ENCODE results near the gene CRYGB. TPM values are rescaled to one million over a fixed set of nuclear protein-coding genes. Genes with fewer than 3 reads are reported as not detected.

Gene CRYGB
- total RNA-seq, 1 experiment from 2014 or later = not detected

DNA sequence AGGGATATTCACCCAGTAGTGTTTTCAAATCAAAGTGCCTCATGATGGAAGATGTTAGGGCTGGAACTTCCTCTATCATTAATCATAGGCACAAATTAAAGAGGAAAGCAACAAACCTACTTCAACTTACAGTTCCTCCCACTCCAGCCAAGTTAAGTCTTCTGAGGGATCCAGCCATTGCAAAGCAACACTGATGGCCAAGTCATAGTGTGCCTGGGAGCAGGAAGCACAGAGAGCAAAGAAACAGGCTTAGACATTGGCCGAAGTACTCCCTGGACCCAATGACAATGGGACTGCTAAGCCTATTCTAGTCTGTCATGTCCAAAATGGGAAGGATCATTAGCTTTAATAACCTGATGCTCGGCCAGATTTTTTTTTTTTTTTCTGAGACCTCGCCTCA, 36.9 kb upstream of the CRYGB start:
- no CpG with 5 or more reads among the region's 3 CpGs for WGBS (ENCODE audit: extremely low coverage, insufficient read length, low lambda C conversion rate)
- H3K56ac ChIP-seq (ENCODE audit: insufficient read length, low read depth, low read length) = no peak overlapping the region
- H3K4me1 ChIP-seq (ENCODE audit: insufficient read depth, low read length) = peaks cover 5% of the 10 kb centered on the region
- no peaks in the 10 kb centered on the region for H3K79me1 ChIP-seq (ENCODE audit: insufficient read depth, low read depth, low read length, poor library complexity, severe bottlenecking)
- H3K79me2 ChIP-seq (ENCODE audit: insufficient read depth, low read length) = no peaks in the 10 kb centered on the region
- H2BK120ac ChIP-seq (ENCODE audit: low read depth, low read length, poor library complexity, severe bottlenecking) = no peak overlapping the region
- no peak overlapping the region for H2BK15ac ChIP-seq (ENCODE audit: low read depth, low read length)
- Mint-ChIP-seq H3K36me3 (ENCODE audit: insufficient read depth in 1 of 3, low read depth in 3 of 3) (no peaks in the 10 kb centered on the region), H3K27ac (no peak overlapping the region), H3K9me3 (no peaks in the 10 kb centered on the region), H3K4me1 (peaks cover 43 to 59% of the 10 kb centered on the region in 2 experiments), H3K27me3 (ENCODE audit: low read depth) (no peaks in the 10 kb centered on the region), H3K4me3 (no peak overlapping the region; a peak in 1 of 5 replicates)
- no peak overlapping the region for H2AFZ ChIP-seq (ENCODE audit: low read length)
- H3K4me2 ChIP-seq (ENCODE audit: insufficient read depth, insufficient read length, low read length) = no peak overlapping the region
- no peak overlapping the region for H3K9ac ChIP-seq (ENCODE audit: extremely low read depth, insufficient read length, low read length)
- no peak overlapping the region for H3T11ph ChIP-seq (ENCODE audit: low read length)
- no peak overlapping the region for H4K91ac ChIP-seq (ENCODE audit: insufficient read length, low read depth, low read length)
- H2AK5ac ChIP-seq (ENCODE audit: insufficient read length, low read length) = no peak overlapping the region
- no peak overlapping the region for H3K23ac ChIP-seq (ENCODE audit: insufficient read length, low read depth, low read length)
- no peak overlapping the region for H3K14ac ChIP-seq (ENCODE audit: insufficient read depth, low read length)
- no peaks in the 10 kb centered on the region for H3K27me3 ChIP-seq (ENCODE audit: insufficient read depth, low read length)
- H4K8ac ChIP-seq (replicated peaks; ENCODE audit: insufficient read length, low read depth, low read length) = no peak overlapping the region
- no peak for DNase-seq
- no peaks in the 10 kb centered on the region for H3K9me3 ChIP-seq (ENCODE audit: control insufficient read depth, low read depth, low read length)
- TF ChIP-seq CTCF (conservative IDR thresholded peaks at IDR 0.05) = no peak
- H2BK12ac ChIP-seq (ENCODE audit: insufficient read length, low read depth, low read length) = no peak overlapping the region
- no peak overlapping the region for H2BK20ac ChIP-seq (ENCODE audit: low read depth, low read length, poor library complexity, severe bottlenecking)
- peaks cover 4% of the 10 kb centered on the region for H3K23me2 ChIP-seq (ENCODE audit: insufficient read length, low read depth, low read length, poor library complexity, severe bottlenecking)
- no peak overlapping the region for H3K27ac ChIP-seq (ENCODE audit: insufficient read length, low read depth, low read length)
- H2BK5ac ChIP-seq (ENCODE audit: insufficient read length, low read length) = no peak overlapping the region
- H4K5ac ChIP-seq (ENCODE audit: insufficient read length, low read depth, low read length) = no peak overlapping the region
- H4K20me1 ChIP-seq (ENCODE audit: control insufficient read depth, insufficient read depth, insufficient read length) = no peaks in the 10 kb centered on the region
- H3K4ac ChIP-seq (ENCODE audit: low read depth, low read length) = no peak overlapping the region
- H3K18ac ChIP-seq (ENCODE audit: insufficient read length, low read depth, low read length) = no peak overlapping the region

Data from H9 (cell line).